ENCODE data around the gene CLEC4G.

DNA sequence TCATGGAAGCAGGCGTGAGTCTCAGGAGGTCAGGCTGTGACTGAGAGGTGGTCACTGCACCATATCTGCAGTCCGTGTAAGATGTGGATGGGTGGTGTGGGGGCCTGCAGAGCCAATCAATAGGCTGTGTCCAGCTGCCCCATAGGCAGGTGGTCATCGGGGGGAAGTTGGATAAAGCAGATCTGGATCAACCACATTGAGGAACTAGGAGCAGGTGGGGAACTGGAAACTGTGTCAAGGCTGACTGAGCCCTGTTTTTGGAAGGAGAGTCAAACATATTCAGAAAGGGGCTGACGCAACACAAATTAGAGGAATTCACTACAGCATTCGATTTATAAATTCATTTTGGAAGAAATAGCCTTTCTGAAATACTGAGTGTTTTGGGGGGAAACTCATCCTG is 46.2 kb upstream of the CLEC4G start:
- TF ChIP-seq, protein P1, sequence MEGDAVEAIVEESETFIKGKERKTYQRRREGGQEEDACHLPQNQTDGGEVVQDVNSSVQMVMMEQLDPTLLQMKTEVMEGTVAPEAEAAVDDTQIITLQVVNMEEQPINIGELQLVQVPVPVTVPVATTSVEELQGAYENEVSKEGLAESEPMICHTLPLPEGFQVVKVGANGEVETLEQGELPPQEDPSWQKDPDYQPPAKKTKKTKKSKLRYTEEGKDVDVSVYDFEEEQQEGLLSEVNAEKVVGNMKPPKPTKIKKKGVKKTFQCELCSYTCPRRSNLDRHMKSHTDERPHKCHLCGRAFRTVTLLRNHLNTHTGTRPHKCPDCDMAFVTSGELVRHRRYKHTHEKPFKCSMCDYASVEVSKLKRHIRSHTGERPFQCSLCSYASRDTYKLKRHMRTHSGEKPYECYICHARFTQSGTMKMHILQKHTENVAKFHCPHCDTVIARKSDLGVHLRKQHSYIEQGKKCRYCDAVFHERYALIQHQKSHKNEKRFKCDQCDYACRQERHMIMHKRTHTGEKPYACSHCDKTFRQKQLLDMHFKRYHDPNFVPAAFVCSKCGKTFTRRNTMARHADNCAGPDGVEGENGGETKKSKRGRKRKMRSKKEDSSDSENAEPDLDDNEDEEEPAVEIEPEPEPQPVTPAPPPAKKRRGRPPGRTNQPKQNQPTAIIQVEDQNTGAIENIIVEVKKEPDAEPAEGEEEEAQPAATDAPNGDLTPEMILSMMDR (IDR thresholded peaks at IDR 0.05) = no peak
- TF ChIP-seq POLR2A (IDR thresholded peaks at IDR 0.05) = no peak
